ENCODE measurements around the gene FAM174C.

- TF ChIP-seq POLR2AphosphoS5 (IDR thresholded peaks at IDR 0.05) (no peak), CTCF (IDR thresholded peaks at IDR 0.05) (no peak), POLR2A (IDR thresholded peaks at IDR 0.05; ENCODE audit: low read depth) (no peak), EP300 (IDR thresholded peaks at IDR 0.05) (no peak)
Observed at GRCh38 chr19:1282588-1283206, 7.4 kb downstream of the FAM174C start.
